Endothelial cell (in vitro differentiated cells): ENCODE data around the gene ATXN1L. TPM values are rescaled to one million over a fixed set of nuclear protein-coding genes. Genes with fewer than 3 reads are reported as not detected.

Experiments
- DNase-seq: peaks from one replicate; pipeline ENCODE4 v3.0.0; 2021; ENCODE audit warnings: low spot score
- H3K27ac Mint-ChIP-seq: one replicate; pipeline ENCODE4 v1.8.0; 2021; ENCODE audit warnings: mixed read lengths, inconsistent platforms; ENCODE audit not compliant: unreplicated experiment
- H3K27me3 Mint-ChIP-seq: one replicate; pipeline ENCODE4 v1.8.0; 2021; ENCODE audit warnings: mild to moderate bottlenecking, moderate library complexity, mixed read lengths, inconsistent platforms; ENCODE audit not compliant: unreplicated experiment
- H3K36me3 Mint-ChIP-seq: one replicate; pipeline ENCODE4 v1.8.0; 2021; ENCODE audit warnings: mild to moderate bottlenecking, low read depth, mixed read lengths, inconsistent platforms; ENCODE audit not compliant: unreplicated experiment
- H3K4me1 Mint-ChIP-seq: one replicate; pipeline ENCODE4 v1.8.0; 2021; ENCODE audit warnings: mild to moderate bottlenecking, mixed read lengths, inconsistent platforms; ENCODE audit not compliant: unreplicated experiment
- H3K4me3 Mint-ChIP-seq: one replicate; pipeline ENCODE4 v1.8.0; 2021; ENCODE audit warnings: mild to moderate bottlenecking, mixed read lengths, inconsistent platforms; ENCODE audit not compliant: unreplicated experiment
- H3K9me3 Mint-ChIP-seq: one replicate; pipeline ENCODE4 v1.8.0; 2021; ENCODE audit warnings: mixed read lengths, inconsistent platforms; ENCODE audit not compliant: unreplicated experiment
- CTCF ChIP-seq: fragments of 200-600 bp; sonication (generic); IDR thresholded peaks from one replicate; pipeline ENCODE4 v1.5.0; 2021; ENCODE audit warnings: antibody characterized with exemption; ENCODE audit not compliant: unreplicated experiment
- total RNA-seq: library from RNA; stranded (reverse); fragmentation: NEBNext Ultra II Directional; extraction: Animal tissue kit (Norgen Biotek cat#: 25700); gene quantifications from one replicate; pipeline ENCODE4 v1.2.1, GENCODE V29; 2021; ENCODE audit not compliant: unreplicated experiment

The ATXN1L gene
- total RNA-seq, 1 donor from 2014 or later = 34.4 TPM

- peak overlapping the region; percentile 36 for H3K27ac Mint-ChIP-seq
- no peaks in the 10 kb centered on the region for H3K4me1 Mint-ChIP-seq
- no peak for DNase-seq
- no peaks in the 10 kb centered on the region for H3K9me3 Mint-ChIP-seq
- H3K27me3 Mint-ChIP-seq = peaks cover 7% of the 10 kb centered on the region
- H3K4me3 Mint-ChIP-seq = no peak overlapping the region
- peaks cover 27% of the 10 kb centered on the region for H3K36me3 Mint-ChIP-seq
- TF ChIP-seq CTCF = no peak
Measured at GRCh38 chr16:71853413-71853812, 7.6 kb downstream of the ATXN1L start.

GRCh38 chr16:71854369-71854948, 8.7 kb downstream of the ATXN1L start:
- Mint-ChIP-seq H3K4me3 (no peak overlapping the region), H3K27ac (no peak overlapping the region), H3K36me3 (peaks cover 28% of the 10 kb centered on the region), H3K9me3 (no peaks in the 10 kb centered on the region), H3K27me3 (peaks cover 5% of the 10 kb centered on the region), H3K4me1 (peaks cover 1% of the 10 kb centered on the region)
- DNase-seq = no peak
- no peak for TF ChIP-seq CTCF

GRCh38 chr16:71855937-71856662, 10.3 kb downstream of the ATXN1L start:
- Mint-ChIP-seq H3K36me3 (peaks cover 24% of the 10 kb centered on the region), H3K4me1 (peaks cover 6% of the 10 kb centered on the region), H3K27ac (no peak overlapping the region), H3K4me3 (no peak overlapping the region), H3K27me3 (peaks cover 4% of the 10 kb centered on the region), H3K9me3 (no peaks in the 10 kb centered on the region)
- no peak for TF ChIP-seq CTCF
- DNase-seq = no peak

- Mint-ChIP-seq H3K36me3 (peaks cover 24% of the 10 kb centered on the region), H3K9me3 (no peaks in the 10 kb centered on the region), H3K27me3 (peaks cover 3% of the 10 kb centered on the region), H3K4me1 (peaks cover 6% of the 10 kb centered on the region), H3K27ac (peak overlapping the region; percentile 18), H3K4me3 (no peak overlapping the region)
- DNase-seq = no peak
- no peak for TF ChIP-seq CTCF
Measured at GRCh38 chr16:71859762-71860521, 14.2 kb downstream of the ATXN1L start.
